Measurements from ENCODE around the gene PRPS1L1.
A peak's percentile ranks its signal among the peaks of the same experiment; 100 is the strongest.

The PRPS1L1 gene

DNA sequence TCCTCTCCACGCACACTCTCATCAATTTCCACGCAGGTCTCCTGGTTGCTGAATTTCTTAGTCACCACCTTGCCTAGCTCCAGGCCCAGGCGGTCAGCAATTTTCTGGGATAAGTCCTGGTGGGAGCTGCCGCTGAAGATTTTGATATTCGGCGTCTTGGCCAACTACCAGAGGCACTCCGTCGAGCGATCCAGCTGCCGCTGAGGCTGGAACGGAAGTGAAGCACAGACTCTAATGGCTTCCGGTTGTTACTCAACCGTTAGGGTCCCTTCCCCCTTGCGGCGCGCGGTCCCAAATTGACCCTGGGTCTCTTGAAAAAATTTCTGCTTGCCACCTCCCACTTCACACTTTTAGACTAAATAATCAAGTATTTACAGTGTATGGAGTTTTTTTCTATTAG is at the start of gene PRPS1L1:
Gene PRPS1L1, minus strand, starts transcription at position 219 of the 400 bp plus-strand sequence.
- no peak for DNase-seq

DNA sequence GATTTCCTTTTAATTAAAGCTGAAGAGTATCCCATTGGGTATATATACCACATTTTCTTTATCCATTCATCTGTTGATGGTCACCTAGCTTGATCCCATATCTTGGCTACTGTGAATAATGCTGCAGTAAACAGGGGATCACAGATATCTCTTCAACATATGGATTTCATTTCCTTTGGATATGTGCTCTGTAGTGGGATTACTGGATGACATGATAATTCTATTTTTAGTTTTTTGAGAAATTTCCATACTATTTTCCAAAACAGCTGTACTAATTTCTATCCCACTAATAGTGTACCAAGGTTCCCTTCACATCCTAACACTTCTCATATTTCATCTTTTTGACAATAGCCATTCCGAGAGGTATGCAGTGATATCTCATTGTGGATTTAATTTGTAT is 48.8 kb upstream of the PRPS1L1 start:
- DNase-seq: no peak

DNA sequence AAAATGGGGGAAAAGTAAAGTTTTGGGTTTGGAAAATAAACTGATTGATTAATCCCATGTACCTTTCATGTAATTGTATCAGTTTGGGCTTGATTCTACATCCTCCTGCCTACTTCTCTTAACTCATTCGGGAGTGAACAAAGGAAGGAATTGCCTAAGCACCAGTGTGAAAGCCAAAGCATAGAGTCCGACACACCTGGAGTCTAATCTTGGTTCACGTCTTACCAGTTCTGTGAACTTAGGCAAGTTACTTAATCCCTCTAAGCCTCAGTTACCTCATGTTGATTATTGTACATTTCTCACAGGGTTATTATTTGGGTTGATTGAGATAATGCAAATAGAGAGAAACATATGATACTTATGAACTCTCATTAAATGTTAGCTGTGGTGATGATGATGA is 41.1 kb upstream of the PRPS1L1 start:
- DNase-seq: no peak

DNA sequence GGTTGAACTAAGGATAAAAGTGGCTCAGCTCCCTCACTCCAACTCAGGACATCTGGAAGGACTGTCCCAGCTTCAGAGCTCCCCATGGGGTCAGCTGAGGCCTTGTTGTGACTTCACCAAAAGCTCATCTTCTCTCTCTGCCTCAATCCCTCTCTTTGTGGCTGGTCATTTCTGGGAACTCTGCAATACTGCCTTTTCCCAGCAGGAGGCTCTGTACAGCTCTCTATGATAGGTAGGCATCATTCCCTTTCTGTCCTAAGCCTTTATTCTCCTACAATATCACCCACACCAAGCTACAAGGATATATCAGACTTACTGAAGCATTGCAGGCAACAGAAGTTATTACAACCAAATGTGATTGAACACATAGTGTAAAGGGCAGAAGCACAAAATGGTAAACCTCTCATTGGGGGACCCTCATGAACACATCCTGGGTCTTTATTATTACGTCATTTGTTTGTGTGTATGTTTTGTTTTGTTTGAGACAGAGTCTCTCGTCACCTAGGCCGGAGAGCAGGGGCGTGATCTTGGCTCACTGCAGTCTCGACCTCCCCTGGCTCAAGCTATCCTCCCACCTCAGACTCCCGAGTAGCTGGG is 36.7 kb upstream of the PRPS1L1 start:
- DNase-seq: peak; percentile 44

DNA sequence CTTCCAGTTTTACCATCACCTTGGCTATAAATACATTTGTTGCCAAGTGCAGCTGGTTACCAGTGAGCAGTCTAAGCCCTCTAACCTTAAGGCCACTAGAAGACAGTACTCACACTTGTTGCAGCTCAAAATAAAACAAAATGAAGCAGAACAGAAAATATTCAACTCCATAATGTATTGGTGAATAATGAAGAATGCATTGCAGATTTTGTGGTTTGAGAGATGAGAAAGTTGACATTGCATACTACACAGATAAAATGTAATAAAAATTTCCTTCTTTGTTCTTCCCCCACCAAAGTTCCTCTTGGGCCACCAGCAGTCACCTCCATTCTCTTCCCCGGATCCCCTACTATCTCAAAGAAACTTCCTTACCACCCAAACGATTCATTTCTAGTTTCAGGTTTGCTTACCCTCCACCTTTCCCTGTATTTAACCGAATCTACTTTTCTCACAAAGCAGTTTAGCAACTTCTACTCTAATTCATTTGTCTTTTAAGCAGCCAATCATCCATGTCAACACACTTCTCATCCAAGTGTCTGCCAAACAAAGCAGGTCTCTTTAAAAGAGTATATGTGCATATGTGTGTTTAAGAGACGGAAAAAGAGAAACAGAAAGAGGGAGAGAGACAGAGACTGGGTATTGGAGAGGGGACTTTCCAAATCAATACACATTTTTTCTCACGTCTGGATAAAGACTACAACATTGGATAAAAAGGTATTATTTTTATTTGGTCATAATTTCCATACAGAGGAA is 35.7 kb upstream of the PRPS1L1 start:
- no peak for DNase-seq

DNA sequence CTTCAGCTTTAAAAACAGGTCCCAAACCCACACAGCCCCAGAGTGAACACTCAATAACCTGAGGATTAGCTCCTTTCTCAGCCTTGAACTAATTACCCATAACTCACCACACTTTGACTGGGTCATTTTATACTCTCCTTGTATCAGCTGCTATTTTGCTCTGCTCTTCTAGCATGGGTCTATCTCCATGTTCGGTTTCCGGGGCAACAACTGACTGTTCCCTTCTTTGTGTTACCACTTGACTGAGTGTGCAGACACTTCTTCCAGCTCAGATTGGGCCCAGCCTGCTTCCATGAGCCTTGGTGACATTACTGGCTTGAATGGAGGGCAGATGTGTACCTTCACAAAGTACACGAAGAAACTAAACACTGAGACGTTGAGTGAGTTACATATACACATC is 31.5 kb upstream of the PRPS1L1 start:
- DNase-seq: peak; percentile 17

DNA sequence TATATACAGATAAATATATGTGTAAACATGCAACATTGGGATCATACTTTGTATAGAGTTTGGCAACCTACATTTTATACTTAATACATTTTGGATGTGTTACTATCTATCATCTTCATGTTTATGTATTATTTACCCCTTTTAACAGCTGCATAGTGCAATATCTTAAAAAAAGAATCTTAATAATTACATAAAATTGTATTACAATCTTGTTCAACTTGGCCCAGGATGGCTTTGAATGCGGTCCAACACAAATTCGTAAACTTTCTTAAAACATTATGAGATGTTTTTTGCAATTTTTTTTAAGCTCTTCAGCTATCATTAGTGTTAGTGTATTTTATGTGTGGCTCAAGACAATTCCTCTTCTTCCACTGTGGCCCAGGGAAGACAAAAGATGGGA is 26.3 kb upstream of the PRPS1L1 start:
- DNase-seq: no peak

DNA sequence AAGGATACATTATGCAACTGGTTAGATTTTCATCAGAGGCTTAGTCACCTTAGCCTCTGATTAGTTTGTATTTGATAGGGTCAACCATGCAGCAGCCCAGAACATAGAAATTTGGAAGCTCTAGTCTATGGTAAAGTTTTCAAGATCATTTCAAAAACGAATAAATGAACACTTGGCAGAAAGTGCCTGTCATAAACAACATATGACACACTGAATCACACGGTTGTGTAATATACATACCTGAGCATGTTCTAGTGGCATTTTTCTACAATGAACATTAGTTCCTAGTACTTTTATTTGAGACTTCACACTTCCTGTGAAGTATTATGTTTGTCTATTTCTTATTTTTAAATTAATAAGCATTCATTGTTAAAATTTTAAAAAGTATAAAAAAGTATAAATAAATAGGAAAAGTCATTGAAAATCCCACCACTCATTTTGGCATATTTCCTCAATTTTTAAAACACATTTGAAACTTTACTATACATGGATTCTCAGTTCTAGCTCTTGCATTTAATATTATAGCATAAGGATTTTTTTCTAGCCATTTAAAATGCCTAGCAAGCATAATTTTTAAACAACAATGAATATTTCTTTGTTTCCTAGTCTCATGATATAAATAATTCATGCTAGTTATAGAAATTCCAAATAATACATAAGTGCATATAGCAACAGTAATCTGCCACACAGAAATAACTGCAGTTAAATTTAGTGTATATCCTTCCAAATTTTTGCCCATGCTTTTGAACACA is 25.7 kb upstream of the PRPS1L1 start:
- DNase-seq: no peak

DNA sequence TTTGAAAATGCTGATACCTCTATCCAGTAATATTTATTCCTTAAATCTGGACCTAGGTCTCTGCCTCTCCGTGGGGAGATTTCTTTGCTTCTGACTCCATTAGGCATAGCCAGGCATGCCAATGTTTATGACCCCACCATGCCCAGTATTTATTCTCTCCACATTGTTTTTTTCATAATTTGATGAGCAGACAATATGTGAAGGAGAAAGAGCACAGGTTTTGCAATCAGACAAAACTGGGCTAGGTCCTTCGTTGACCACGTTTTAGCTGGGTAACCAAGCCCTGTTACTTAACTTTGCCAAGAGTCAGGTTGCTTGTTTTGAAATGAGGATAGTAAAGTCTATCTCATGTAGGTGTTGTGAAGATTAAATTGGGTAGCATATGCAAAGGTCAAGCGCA is 21.6 kb upstream of the PRPS1L1 start:
- DNase-seq: peak; percentile 82

DNA sequence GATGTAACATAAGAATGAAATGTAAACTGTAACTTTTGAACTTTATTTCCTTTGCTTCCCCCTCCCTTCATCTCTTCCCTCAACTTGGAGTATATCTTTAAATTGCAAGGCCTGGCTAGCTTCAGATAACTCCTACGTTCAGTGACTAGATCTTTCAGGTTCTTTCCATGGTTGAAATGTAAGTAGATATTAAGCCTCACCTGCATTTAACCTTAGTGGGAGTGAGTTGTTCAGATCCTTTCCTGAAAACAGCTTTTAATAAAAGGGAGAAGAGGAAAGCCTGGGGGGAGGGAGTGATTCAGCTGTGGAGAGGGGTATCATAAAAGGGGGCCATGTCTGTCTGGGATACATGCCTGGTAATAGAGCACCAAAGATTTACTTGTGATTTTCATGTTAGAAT is 19.0 kb upstream of the PRPS1L1 start:
- DNase-seq: peak; percentile 37

DNA sequence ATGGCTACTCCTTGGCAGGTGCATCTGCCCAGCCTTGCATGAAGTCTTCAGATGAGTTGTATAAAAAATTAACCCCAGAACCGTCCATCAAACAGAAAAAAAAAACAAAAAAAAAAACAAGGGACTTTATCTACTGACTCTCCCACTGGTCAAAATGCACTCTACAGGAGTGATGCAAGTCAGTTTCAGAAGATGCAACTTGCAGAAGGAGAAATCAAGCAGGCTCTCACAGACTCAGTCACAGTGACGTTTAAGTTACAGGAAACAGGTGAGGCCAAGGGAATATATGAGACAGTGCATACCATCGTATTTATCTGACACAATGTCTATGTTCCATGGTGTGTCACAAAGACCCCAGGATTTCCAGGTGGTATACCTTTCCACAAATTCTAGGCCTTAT is 17.5 kb upstream of the PRPS1L1 start:
- DNase-seq: peak; percentile 11

DNA sequence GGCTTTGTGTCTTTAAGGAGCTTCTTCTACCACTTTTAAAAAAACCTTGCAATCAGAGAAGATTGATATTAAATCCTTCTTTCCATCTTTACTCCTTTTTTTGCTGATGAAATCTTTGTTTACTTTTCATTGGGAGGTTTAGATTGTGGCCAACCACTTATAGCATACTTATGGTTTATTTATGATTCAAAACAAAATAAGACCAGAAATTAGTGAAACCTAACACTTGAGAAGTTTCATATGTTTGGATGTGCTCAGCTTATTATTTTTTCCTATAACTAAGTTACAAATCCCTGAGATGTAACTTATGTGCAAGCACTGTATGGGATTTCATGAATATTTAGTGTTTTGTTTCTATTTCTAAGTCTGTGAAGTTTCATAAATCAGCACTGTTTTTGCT is 13.5 kb upstream of the PRPS1L1 start:
- DNase-seq: no peak

DNA sequence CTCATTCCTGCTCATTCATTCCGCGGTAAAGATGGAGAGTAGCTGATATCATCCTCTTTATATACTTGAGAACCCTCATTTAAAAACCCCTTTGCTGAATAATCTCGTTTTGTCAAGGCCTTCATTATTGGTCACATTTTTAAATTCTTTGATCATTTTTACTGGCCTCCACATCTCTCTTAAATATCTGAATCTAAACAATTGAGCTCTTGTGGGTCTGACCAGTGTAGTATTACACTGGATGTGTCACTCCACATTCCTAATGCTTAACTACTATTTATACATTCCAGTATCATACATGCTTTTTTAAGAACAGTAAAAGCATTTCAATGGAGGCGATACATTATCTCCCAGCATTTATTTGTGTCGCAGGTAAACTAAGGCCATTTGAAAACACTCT is 12.6 kb upstream of the PRPS1L1 start:
- no peak for DNase-seq

DNA sequence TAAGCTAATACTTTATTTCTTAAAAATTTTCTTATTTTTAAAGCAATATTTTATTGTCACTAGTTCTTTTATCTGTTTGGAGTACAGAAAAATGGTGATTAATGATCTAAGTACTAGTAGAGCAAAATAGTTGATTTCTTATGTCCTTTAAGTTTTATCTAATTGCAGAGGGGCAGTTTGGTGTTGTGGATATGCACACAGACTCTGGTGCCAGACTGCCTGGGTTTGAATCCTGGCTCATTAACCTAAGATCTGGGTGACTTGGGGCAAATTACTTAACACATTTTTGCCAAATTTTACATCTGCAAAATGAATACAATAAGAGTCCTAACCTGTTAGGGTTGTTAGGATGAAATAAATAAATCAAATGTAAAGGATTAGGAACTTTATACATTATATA is 10.7 kb upstream of the PRPS1L1 start:
- peak; percentile 84 for DNase-seq

DNA sequence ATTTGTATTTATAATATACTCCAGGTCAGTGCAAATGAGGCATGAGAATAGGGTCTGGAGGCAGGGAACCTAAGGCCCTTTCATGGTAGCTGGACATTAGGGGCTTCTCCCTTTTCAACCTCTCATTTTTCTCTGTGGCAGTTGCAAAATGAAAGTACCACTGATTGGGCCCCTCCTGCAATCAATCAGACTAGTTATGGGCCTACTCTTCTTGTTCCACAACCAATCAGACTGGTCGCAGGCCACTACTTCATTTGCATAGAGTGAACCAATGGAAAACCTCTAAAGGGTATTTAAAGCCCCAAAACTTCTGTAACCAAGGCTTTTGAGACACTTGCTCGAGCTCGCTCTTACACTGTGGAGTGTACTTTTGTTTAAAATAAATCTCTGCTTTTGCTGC is 10.0 kb upstream of the PRPS1L1 start:
- peak; percentile 16 for DNase-seq

DNA sequence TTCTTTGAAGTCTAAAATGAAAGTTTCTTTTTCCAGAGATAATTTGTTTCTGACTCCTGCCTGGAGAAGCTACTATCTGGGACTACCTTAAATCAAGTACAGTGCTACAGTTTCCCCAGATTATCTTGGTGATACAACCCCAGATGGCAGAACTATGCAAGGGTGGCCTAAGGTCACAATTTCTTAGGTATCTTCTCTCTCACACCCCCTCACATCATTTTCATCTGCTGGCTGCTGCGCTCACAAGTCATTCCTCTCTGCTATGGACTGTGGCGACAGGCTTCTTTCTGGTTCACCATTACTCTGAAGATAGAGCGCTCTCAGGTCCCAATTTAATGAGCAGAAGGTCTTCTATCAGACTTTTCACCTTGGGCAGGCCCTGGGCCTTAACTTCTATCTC is 9.1 kb upstream of the PRPS1L1 start:
- DNase-seq: no peak

DNA sequence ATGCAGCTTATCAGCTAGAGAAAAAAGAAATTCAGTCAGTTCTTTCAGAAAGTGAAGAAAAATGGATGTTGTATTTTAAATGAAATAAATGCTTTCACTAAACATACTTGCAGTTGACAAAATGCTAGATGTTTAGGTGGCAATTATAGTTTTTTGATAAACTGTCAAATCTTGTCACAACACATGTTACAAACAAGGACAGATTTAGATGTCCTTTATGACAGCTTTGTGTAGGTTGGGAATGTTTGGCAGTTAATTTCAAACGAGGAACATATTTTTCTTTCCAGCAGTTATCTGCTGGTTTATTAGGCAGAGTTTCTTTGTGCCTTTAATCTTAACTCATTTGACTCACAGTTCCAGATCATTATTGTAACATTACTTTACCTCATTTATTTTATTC is 3.1 kb upstream of the PRPS1L1 start:
- no peak for DNase-seq

DNA sequence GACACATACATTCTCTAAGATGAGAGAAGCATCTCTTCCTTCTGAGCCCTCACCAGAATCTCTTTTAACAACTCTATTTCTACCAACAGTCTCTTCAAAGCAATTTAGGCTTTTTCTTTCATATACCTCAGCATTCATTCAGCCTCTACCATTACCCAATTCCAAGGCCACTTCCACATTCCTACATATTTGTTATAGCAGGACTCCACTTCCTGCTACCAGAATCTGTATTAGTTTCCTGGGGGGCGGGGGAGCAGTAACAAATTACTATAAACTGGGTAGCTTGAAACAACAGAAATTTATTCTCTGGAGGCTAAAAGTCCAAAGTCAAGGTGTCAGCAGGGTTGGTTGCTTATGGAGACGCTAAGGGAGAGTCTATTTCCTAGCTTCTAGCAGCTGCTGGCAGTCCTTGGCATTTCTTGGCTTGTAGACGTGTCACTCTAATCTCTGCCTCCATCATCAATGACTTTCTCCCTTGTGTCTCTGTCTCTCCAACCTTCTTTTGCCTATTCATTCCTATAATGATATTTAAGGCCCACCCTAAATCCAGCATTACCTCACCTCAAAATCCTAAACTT is 7.4 kb downstream of the PRPS1L1 start:
- DNase-seq: peak; percentile 12

DNA sequence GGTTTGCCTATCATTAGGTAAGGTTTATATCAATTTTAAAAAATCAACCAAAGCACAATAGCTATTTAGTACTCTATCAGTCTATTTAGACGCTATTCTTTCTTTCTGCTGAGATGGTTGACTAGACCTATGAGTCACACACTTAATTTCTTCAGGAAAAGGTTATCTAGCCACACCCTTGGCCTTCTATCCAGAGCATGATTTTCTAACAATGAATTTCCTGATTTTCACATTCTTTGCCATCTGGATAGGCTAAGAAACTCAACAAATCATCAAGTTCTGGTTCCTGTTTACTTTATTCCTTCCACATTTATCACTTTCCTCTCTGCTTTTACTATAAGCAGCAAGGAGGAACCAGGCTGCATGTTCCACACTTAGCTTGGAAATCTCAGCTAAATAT is 8.1 kb downstream of the PRPS1L1 start:
- peak; percentile 58 for DNase-seq

DNA sequence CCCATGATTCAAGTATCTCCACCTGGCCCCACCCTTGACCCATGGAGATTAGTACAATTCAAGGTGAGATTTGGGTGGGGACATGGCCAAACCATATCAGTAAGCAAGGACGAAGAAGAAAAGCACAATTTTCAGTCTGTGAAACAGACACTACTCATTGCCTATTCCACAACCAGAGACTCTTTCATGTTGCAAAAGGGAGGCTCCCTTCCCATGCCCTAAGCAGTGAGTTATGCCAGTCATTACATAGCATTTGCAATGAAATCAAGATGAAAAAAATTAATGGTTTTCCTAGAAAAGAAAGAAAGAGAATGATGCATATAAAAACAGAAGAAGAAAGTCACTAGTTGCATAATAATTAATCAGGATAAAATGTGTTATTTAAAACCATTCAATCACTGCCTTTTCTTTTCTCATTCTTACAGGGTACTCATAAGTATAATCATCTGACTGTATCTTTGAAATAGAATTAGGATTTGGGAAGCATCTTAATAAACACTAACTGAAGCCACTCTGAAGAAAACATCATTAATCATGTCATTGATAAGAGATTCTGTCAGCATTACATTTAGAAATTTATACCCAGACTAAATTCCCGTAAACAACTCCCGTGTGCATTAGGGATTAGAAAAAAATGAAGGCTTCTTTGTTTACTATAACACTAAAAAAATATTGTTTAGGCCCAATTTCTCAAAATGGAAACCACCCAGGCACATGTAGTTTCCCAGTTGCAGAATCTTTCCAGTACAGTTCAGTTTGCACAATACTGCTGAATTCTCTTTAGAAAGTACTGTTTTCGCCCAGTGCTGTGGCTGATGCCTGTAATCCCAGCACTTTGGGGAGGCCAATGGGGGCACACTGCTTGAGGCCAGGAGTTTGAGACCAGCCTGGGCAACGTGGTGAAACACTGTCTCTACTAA is 9.1 kb downstream of the PRPS1L1 start:
- no peak for DNase-seq

DNA sequence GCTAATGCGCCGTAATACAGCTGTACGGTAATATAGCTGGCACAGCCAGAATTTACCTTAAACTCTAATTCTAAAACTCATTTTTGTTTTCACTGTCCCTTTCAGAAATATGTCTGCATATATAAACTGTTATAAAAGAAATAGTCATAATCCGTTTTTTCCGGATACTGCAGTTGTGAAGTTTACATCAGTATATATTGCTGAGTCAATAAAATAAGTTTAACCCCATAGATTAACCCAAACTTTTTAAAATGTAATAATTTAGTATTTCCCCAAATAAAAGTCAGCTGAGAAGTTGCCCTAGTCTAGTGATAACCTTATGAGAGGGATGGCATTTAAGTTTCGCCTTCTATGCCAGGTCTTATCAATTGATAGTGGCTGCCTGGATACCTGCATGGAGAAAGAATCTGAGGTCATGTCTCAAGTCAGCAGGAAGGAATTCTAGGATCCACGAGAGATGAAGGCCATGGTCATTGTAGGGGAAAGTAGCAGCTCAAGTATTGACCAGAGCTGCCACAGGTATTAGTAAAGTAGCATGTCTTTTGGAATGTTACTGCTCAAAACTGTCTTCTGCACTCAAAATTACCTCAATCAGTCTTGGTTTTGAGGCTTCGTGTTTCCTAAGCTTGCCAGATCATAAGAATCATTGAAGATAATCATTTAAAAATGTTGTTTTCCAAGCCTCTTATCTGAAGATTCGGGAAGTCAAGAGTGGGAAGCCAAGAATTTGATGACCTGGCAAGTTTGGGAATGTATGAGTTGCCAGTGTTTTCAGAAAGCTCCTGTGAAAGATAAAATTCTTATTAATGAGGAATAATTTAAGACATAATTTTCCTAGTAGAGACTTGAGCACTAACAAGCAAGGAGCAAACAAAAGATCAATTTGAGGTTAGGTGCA is 10.8 kb downstream of the PRPS1L1 start:
- no peak for DNase-seq

DNA sequence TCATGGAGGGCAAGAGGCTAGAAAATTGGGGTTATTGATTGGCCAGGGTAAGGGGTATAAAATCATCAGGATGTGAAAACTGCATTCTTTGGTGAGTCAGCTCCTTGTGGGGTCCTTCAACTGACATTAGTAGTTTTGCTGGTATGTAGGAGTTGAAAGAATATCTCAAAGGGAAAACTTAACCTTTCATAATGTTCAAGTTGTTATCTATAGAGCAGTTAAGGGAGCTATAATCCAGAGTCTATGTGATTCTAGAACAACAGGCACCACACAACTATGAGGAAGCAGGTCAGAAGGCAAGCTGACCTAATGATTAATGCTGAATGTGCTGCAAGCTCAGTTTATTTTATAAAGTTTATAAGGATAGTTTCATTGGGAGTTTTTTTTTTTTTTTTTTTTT is 13.7 kb downstream of the PRPS1L1 start:
- no peak for DNase-seq

Data from NCI-H69 (cell line).